K562 (cell line): Measurements from ENCODE around the gene ZNF236. TPM values are rescaled to one million over a fixed set of nuclear protein-coding genes. Genes with fewer than 3 reads are reported as not detected.

Source experiments
- ATAC-seq: fragments of 200-7000 bp; cut with Tn5 transposase; 3 replicates; pipeline ENCODE4 v1.9.1; 2020; ENCODE audit warnings: moderate library complexity
- BruUV-seq: library from RNA; stranded (reverse); fragments of 400-500 nt; replicated peaks from 2 replicates; lab custom pipeline; 2021; lab: Mats Ljungman, UMichigan
- CTCF ChIA-PET: fragments of 300-600 bp; formaldehyde crosslinking; extraction: SDS; loops from one replicate; lab custom pipeline; 2021; ENCODE audit warnings: low intra/inter-chr PET ratio; lab: Yijun Ruan, JAX
- POLR2A ChIA-PET: fragments of 300-600, 350-650 bp; sonication (Branson Sonifier 250); formaldehyde crosslinking; extraction: SDS; loops from one replicate; lab custom pipeline; 2021; ENCODE audit warnings: antibody characterized with exemption, inconsistent platforms; lab: Yijun Ruan, JAX
- DNase-seq, 4 experiments: peaks; one replicate each; pipeline versions ENCODE4 v3.0.0 to v3.0.0-alpha.2; 2011 to 2018; ENCODE audit warnings: low spot score in 3 of 4, mixed read lengths in 3 of 4; ENCODE audit errors: extremely low read depth in 1 of 4
- FAIRE-seq: peaks from 2 replicates; lab custom pipeline; 2011; peaks lifted over from hg19 to GRCh38; lab: Jason Lieb, UNC
- H2AFZ ChIP-seq: 2 replicates; pipeline ENCODE4 v1.6.0; 2011; ENCODE audit warnings: low read depth, low read length, control low read depth, inconsistent platforms
- H3K27ac ChIP-seq: fragments of 200-600 bp; 3 replicates; pipeline ENCODE4 v1.8.0; 2011; ENCODE audit warnings: low read depth, mild to moderate bottlenecking, control low read depth, inconsistent platforms, low read length, moderate library complexity, mixed read lengths; ENCODE audit errors: extremely low read depth
- H3K27me3 ChIP-seq, 2 experiments: fragments of 300-600 bp in 1 of 2; 2 replicates in 1 of 2; 3 replicates in 1 of 2; pipeline versions ENCODE4 v1.6.0 to v1.8.0; 2011; ENCODE audit warnings: inconsistent platforms in 2 of 2, low read length in 2 of 2, mild to moderate bottlenecking in 1 of 2, mixed read lengths in 1 of 2, moderate library complexity in 1 of 2; ENCODE audit not compliant: control insufficient read depth in 2 of 2, insufficient read depth in 2 of 2
- H3K36me3 ChIP-seq: fragments of 300-600 bp; 3 replicates; pipeline ENCODE4 v1.8.0; 2011; ENCODE audit warnings: mild to moderate bottlenecking, low read length, inconsistent platforms; ENCODE audit not compliant: control insufficient read depth, insufficient read depth
- H3K4me1 ChIP-seq, 2 experiments: fragments of 200-600 bp in 1 of 2; replicated peaks in 1 of 2; 2 replicates in 1 of 2; 3 replicates in 1 of 2; pipeline versions ENCODE4 v1.5.1 to v1.8.0; 2011; ENCODE audit warnings: inconsistent platforms in 2 of 2, low read length in 2 of 2, mild to moderate bottlenecking in 1 of 2, mixed read lengths in 1 of 2, moderate library complexity in 1 of 2; ENCODE audit not compliant: control insufficient read depth in 2 of 2, insufficient read depth in 2 of 2
- H3K4me2 ChIP-seq: 2 replicates; pipeline ENCODE4 v1.6.1; 2011; ENCODE audit warnings: low read length, control low read depth, inconsistent platforms, mixed read lengths; ENCODE audit not compliant: insufficient read depth
- H3K4me3 ChIP-seq: fragments of 200-600 bp; sonication (generic), shearing (Covaris generic); 2 replicates; pipeline ENCODE4 v1.5.1; 2016; ENCODE audit warnings: control low read depth, inconsistent platforms
- H3K79me2 ChIP-seq: fragments of 200-600 bp; 3 replicates; pipeline ENCODE4 v1.8.0; 2011; ENCODE audit warnings: low read length, inconsistent platforms; ENCODE audit not compliant: control insufficient read depth, insufficient read depth
- H3K9ac ChIP-seq, 2 experiments: 2 replicates each; pipeline versions ENCODE4 v1.6.0 to v1.6.1; 2011; ENCODE audit warnings: low read depth in 2 of 2, low read length in 2 of 2, control low read depth in 1 of 2, inconsistent platforms in 1 of 2, mild to moderate bottlenecking in 1 of 2, mixed read lengths in 1 of 2; ENCODE audit not compliant: insufficient read depth in 1 of 2
- H3K9me1 ChIP-seq: one replicate; pipeline ENCODE4 v1.6.0; 2011; ENCODE audit warnings: inconsistent platforms, mild to moderate bottlenecking, low read length, moderate library complexity; ENCODE audit not compliant: control insufficient read depth, insufficient read depth
- H3K9me3 ChIP-seq: replicated peaks from 2 replicates; pipeline ENCODE4 v1.5.1; 2011; ENCODE audit warnings: low read depth, low read length, inconsistent platforms; ENCODE audit not compliant: control insufficient read depth, insufficient read depth
- H4K20me1 ChIP-seq: replicated peaks from 2 replicates; pipeline ENCODE4 v1.6.1; 2011; ENCODE audit warnings: low read length, inconsistent platforms, mixed read lengths; ENCODE audit not compliant: control insufficient read depth, insufficient read depth
- CBX8 ChIP-seq: fragments of 200-600 bp; sonication (generic); IDR thresholded peaks from 2 replicates; pipeline ENCODE4 v1.6.1; 2012; ENCODE audit warnings: borderline replicate concordance, mixed run types, low read depth, mild to moderate bottlenecking, moderate library complexity, mixed read lengths, low read length, control low read depth, inconsistent platforms; ENCODE audit not compliant: poor library complexity, severe bottlenecking; ENCODE audit errors: extremely low read depth
- PRMT5 ChIP-seq: sonication (generic); formaldehyde crosslinking; IDR thresholded peaks from 2 replicates; pipeline ENCODE4 v1.5.0; 2020; ENCODE audit warnings: missing genetic modification reagents
- ZNF696 ChIP-seq: fragments of 250-450 bp; sonication (Bioruptor Pico); conservative IDR thresholded peaks from 2 replicates; pipeline ENCODE4 v1.4.0; 2020; ENCODE audit warnings: mild to moderate bottlenecking, moderate library complexity
- whole genome bisulfite sequencing: fragments of 100-300 bp; shearing (Covaris generic); methylation state at CpG from one replicate; pipeline ENCODE4 v1.1.6; 2016; ENCODE audit warnings: low coverage, mixed read lengths; ENCODE audit not compliant: insufficient coverage; ENCODE audit errors: missing lambda C conversion rate; 5-methylcytosine and 5-hydroxymethylcytosine counted together
- in situ Hi-C: fragments of 300-500 bp; cut with MboI; formaldehyde crosslinking; loops from 4 replicates; pipeline ENCODE4 v1.15.0; 2018; ENCODE audit warnings: inconsistent platforms, mixed read lengths
- intact Hi-C: fragments of 100-400 bp; cut with micrococcal nuclease; formaldehyde crosslinking; loops from 2 replicates; pipeline ENCODE4 v1.14.2; 2022
- polyA plus RNA-seq, 8 experiments: library from polyadenylated mRNA; depleted of rRNA in 4 of 8; stranded (reverse) in 5 of 8; unstranded in 3 of 8; fragments of >200 nt; fragmentation: Nextera tagmentation in 2 of 8; fragmentation: Illumina TruSeq in 1 of 8; extraction: Ambion mirVana in 2 of 8; extraction: Trizol in 1 of 8; gene quantifications; 2 replicates each; pipeline versions ENCODE4 v1.2.1 to v1.2.3, GENCODE V29; 2011 to 2014; ENCODE audit warnings: inconsistent platforms in 1 of 8, missing spikeins in 1 of 8
- total RNA-seq, 7 experiments: library from RNA; depleted of rRNA in 6 of 7; stranded (reverse); fragments of >200 nt in 6 of 7; fragmentation: Illumina TruSeq in 2 of 7; extraction: Trizol in 2 of 7; gene quantifications; 2 replicates each; pipeline versions ENCODE4 v1.2.1 to v1.2.3, GENCODE V29; 2011 to 2021; ENCODE audit warnings: low replicate concordance in 1 of 7

Gene ZNF236
- total and polyA plus RNA-seq, 9 of the 15 experiments (the other 6 are each of a cell fraction or from before 2014, with no cell fraction given): 0.35 to 8.7 (median 3.4) TPM

GRCh38 chr18:77004555-77005380 is 182.4 kb downstream of the ZNF236 start:
- TF ChIP-seq ZNF696 (CRISPR knock-in tag) (no peak), PRMT5 (CRISPR knock-in tag) (no peak), CBX8 (no peak)
- Histone ChIP-seq H3K79me2 (no peaks in the 10 kb centered on the region), H3K4me2 (no peak overlapping the region), H3K9me1 (no peaks in the 10 kb centered on the region), H3K27ac (no peak overlapping the region), H3K9me3 (no peaks in the 10 kb centered on the region), H3K4me3 (no peak overlapping the region), H3K9ac (no peak overlapping the region), H3K4me1 (no peaks in the 10 kb centered on the region; a peak in 1 of 5 replicates), H3K27me3 (peaks cover 4 to 60% of the 10 kb centered on the region in 2 experiments), H4K20me1 (no peaks in the 10 kb centered on the region), H3K36me3 (no peaks in the 10 kb centered on the region), H2AFZ (no peak overlapping the region)
- POLR2A ChIA-PET: interaction anchor here (0.6 kb wide), 1 partner anchor 43 kb away, joined by 3 read pairs; no protein-coding TSS in a partner anchor
- CTCF ChIA-PET: no interaction called here
- FAIRE-seq (no peak), ATAC-seq (no peak), DNase-seq (no peak)
- WGBS: 0% methylated on average over 20 of the region's 26 CpGs
- no TSS peak for BruUV-seq
- intact Hi-C loops (loop anchor here (5.0 to 10.0 kb wide), 2 partner anchors 50 to 643 kb away; no protein-coding TSS in a partner anchor), in situ Hi-C loops (no loop called here)
